H9 (cell line): ENCODE results near the gene FBXO11. TPM values are rescaled to one million over a fixed set of nuclear protein-coding genes. Genes with fewer than 3 reads are reported as not detected.

Experiments used
- DNase-seq: peaks from one replicate; pipeline ENCODE4 v3.0.0-alpha.2; 2017
- H2AFZ ChIP-seq: one replicate; pipeline ENCODE4 v1.6.1; 2013; ENCODE audit warnings: mild to moderate bottlenecking, low read length, control low read depth, moderate library complexity
- H2AK5ac ChIP-seq: 2 replicates; pipeline ENCODE4 v1.6.1; 2013; ENCODE audit warnings: low read length, control low read depth, mixed read lengths; ENCODE audit not compliant: insufficient read length
- H2BK120ac ChIP-seq: one replicate; pipeline ENCODE4 v1.6.1; 2013; ENCODE audit warnings: low read depth, mild to moderate bottlenecking, low read length, control low read depth, inconsistent platforms; ENCODE audit not compliant: poor library complexity, severe bottlenecking
- H2BK12ac ChIP-seq: 2 replicates; pipeline ENCODE4 v1.6.1; 2013; ENCODE audit warnings: low read length, control low read depth, mixed read lengths, low read depth; ENCODE audit not compliant: insufficient read length
- H2BK15ac ChIP-seq: 2 replicates; pipeline ENCODE4 v1.6.1; 2013; ENCODE audit warnings: low read depth, low read length, control low read depth
- H2BK20ac ChIP-seq: one replicate; pipeline ENCODE4 v1.6.1; 2013; ENCODE audit warnings: low read depth, mild to moderate bottlenecking, low read length, control low read depth, inconsistent platforms; ENCODE audit not compliant: poor library complexity, severe bottlenecking
- H2BK5ac ChIP-seq: 2 replicates; pipeline ENCODE4 v1.6.1; 2013; ENCODE audit warnings: low read length, control low read depth, mixed read lengths; ENCODE audit not compliant: insufficient read length
- H3K14ac ChIP-seq: 2 replicates; pipeline ENCODE4 v1.6.1; 2013; ENCODE audit warnings: low read length, control low read depth; ENCODE audit not compliant: insufficient read depth
- H3K18ac ChIP-seq: 2 replicates; pipeline ENCODE4 v1.6.1; 2013; ENCODE audit warnings: low read depth, mild to moderate bottlenecking, mixed read lengths, low read length, control low read depth; ENCODE audit not compliant: insufficient read length
- H3K23ac ChIP-seq: 2 replicates; pipeline ENCODE4 v1.6.1; 2013; ENCODE audit warnings: low read length, control low read depth, mixed read lengths, low read depth; ENCODE audit not compliant: insufficient read length
- H3K23me2 ChIP-seq: 2 replicates; pipeline ENCODE4 v1.6.1; 2013; ENCODE audit warnings: low read depth, mild to moderate bottlenecking, mixed read lengths, low read length, control low read depth; ENCODE audit not compliant: insufficient read length, poor library complexity, severe bottlenecking
- H3K27ac ChIP-seq: 2 replicates; pipeline ENCODE4 v1.5.1; 2013; ENCODE audit warnings: low read length, control low read depth, mixed read lengths, low read depth; ENCODE audit not compliant: insufficient read length
- H3K27me3 ChIP-seq: 2 replicates; pipeline ENCODE4 v1.6.1; 2013; ENCODE audit warnings: low read length, control low read depth, inconsistent platforms; ENCODE audit not compliant: insufficient read depth
- H3K4ac ChIP-seq: 2 replicates; pipeline ENCODE4 v1.6.1; 2013; ENCODE audit warnings: low read depth, mild to moderate bottlenecking, control low read depth, inconsistent platforms, low read length, moderate library complexity
- H3K4me1 ChIP-seq: 2 replicates; pipeline ENCODE4 v1.6.1; 2013; ENCODE audit warnings: low read length, control low read depth, inconsistent platforms; ENCODE audit not compliant: insufficient read depth
- H3K4me2 ChIP-seq: 2 replicates; pipeline ENCODE4 v1.6.1; 2013; ENCODE audit warnings: low read length, control low read depth, mixed read lengths; ENCODE audit not compliant: insufficient read length, insufficient read depth
- H3K56ac ChIP-seq: 2 replicates; pipeline ENCODE4 v1.6.1; 2013; ENCODE audit warnings: low read depth, mild to moderate bottlenecking, mixed read lengths, low read length, control low read depth; ENCODE audit not compliant: insufficient read length
- H3K79me1 ChIP-seq: 2 replicates; pipeline ENCODE4 v1.6.1; 2013; ENCODE audit warnings: low read depth, mild to moderate bottlenecking, moderate library complexity, low read length, control low read depth, inconsistent platforms; ENCODE audit not compliant: insufficient read depth, poor library complexity, severe bottlenecking
- H3K79me2 ChIP-seq: 2 replicates; pipeline ENCODE4 v1.6.1; 2013; ENCODE audit warnings: low read length, control low read depth, inconsistent platforms; ENCODE audit not compliant: insufficient read depth
- H3K9ac ChIP-seq: 2 replicates; pipeline ENCODE4 v1.6.1; 2013; ENCODE audit warnings: low read length, control low read depth, mixed read lengths; ENCODE audit not compliant: insufficient read length; ENCODE audit errors: extremely low read depth
- H3K9me3 ChIP-seq: one replicate; pipeline ENCODE4 v1.6.1; 2013; ENCODE audit warnings: low read depth, low read length, inconsistent platforms; ENCODE audit not compliant: control insufficient read depth
- H3T11ph ChIP-seq: one replicate; pipeline ENCODE4 v1.6.1; 2013; ENCODE audit warnings: mild to moderate bottlenecking, low read length, control low read depth, inconsistent platforms
- H4K20me1 ChIP-seq: one replicate; pipeline ENCODE4 v1.6.1; 2013; ENCODE audit not compliant: control insufficient read depth, insufficient read length, insufficient read depth
- H4K5ac ChIP-seq: 2 replicates; pipeline ENCODE4 v1.6.1; 2013; ENCODE audit warnings: low read depth, mild to moderate bottlenecking, mixed read lengths, low read length, control low read depth; ENCODE audit not compliant: insufficient read length
- H4K8ac ChIP-seq: replicated peaks from 2 replicates; pipeline ENCODE4 v1.6.1; 2013; ENCODE audit warnings: low read length, control low read depth, mixed read lengths, low read depth; ENCODE audit not compliant: insufficient read length
- H4K91ac ChIP-seq: 2 replicates; pipeline ENCODE4 v1.6.1; 2013; ENCODE audit warnings: low read depth, mild to moderate bottlenecking, moderate library complexity, mixed read lengths, low read length, control low read depth; ENCODE audit not compliant: insufficient read length
- H3K27ac Mint-ChIP-seq, 3 experiments: 2 replicates in 2 of 3; 3 replicates in 1 of 3; pipeline ENCODE4 v1.8.0; 2020 to 2021; ENCODE audit warnings: mixed read lengths in 3 of 3, mild to moderate bottlenecking in 1 of 3, moderate library complexity in 1 of 3
- H3K27me3 Mint-ChIP-seq: 2 replicates; pipeline ENCODE4 v1.8.0; 2021; ENCODE audit warnings: low read depth, mild to moderate bottlenecking, moderate library complexity, mixed read lengths
- H3K36me3 Mint-ChIP-seq, 3 experiments: 2 replicates in 2 of 3; 3 replicates in 1 of 3; pipeline ENCODE4 v1.8.0; 2020 to 2021; ENCODE audit warnings: low read depth in 3 of 3, mixed read lengths in 3 of 3; ENCODE audit not compliant: insufficient read depth in 1 of 3
- H3K4me1 Mint-ChIP-seq, 2 experiments: 2 replicates each; pipeline ENCODE4 v1.8.0; 2020; ENCODE audit warnings: mixed read lengths in 2 of 2
- H3K4me3 Mint-ChIP-seq, 2 experiments: 2 replicates in 1 of 2; 3 replicates in 1 of 2; pipeline ENCODE4 v1.8.0; 2020 to 2021; ENCODE audit warnings: mild to moderate bottlenecking in 2 of 2, mixed read lengths in 2 of 2, moderate library complexity in 1 of 2
- H3K9me3 Mint-ChIP-seq, 2 experiments: 2 replicates in 1 of 2; 3 replicates in 1 of 2; pipeline ENCODE4 v1.8.0; 2020; ENCODE audit warnings: mild to moderate bottlenecking in 2 of 2, mixed read lengths in 2 of 2, moderate library complexity in 1 of 2
- CTCF ChIP-seq: fragments of 200-600 bp; sonication (generic); conservative IDR thresholded peaks from 3 replicates; pipeline ENCODE4 v1.8.0; 2021; ENCODE audit warnings: antibody characterized with exemption, mild to moderate bottlenecking
- WGBS: extraction: QIAGEN DNeasy Blood & Tissue Kit; methylation state at CpG from one replicate; pipeline ENCODE4 v1.1.7; 2013; ENCODE audit warnings: missing lambda C conversion rate, low lambda C conversion rate, mixed read lengths; ENCODE audit not compliant: insufficient read length; ENCODE audit errors: extremely low coverage; 5-methylcytosine and 5-hydroxymethylcytosine counted together
- total RNA-seq: library from RNA; stranded (reverse); gene quantifications from 2 replicates; pipeline ENCODE4 v1.2.1, GENCODE V29; 2021

FBXO11 gene
- total RNA-seq, 1 experiment from 2014 or later: 68.8 TPM

GRCh38 chr2:47849368-47849767 is 56.9 kb downstream of the FBXO11 start:
- WGBS: no CpG with 5 or more reads among the region's 2 CpGs
- no peak overlapping the region for H2AFZ ChIP-seq
- peaks cover 0 to 4% (median 3%) of the 10 kb centered on the region in 3 experiments; a peak in 3 of 7 replicates for H3K36me3 Mint-ChIP-seq
- H4K20me1 ChIP-seq: no peaks in the 10 kb centered on the region
- H3K4me2 ChIP-seq: no peak overlapping the region
- H3K9ac ChIP-seq: no peak overlapping the region
- H3K27ac ChIP-seq: no peak overlapping the region
- no peak for TF ChIP-seq CTCF
- H3K9me3 ChIP-seq: no peaks in the 10 kb centered on the region
- no peak overlapping the region for H3K27ac Mint-ChIP-seq
- H3K4me1 Mint-ChIP-seq: peaks cover 2 to 4% of the 10 kb centered on the region in 2 experiments; a peak in 3 of 4 replicates
- H3K79me1 ChIP-seq: no peaks in the 10 kb centered on the region
- no peak for DNase-seq
- H3K9me3 Mint-ChIP-seq: no peaks in the 10 kb centered on the region
- H2AK5ac ChIP-seq: no peak overlapping the region
- H3K14ac ChIP-seq: no peak overlapping the region
- H3K4ac ChIP-seq: no peak overlapping the region
- H2BK15ac ChIP-seq: no peak overlapping the region
- H3K18ac ChIP-seq: no peak overlapping the region
- H2BK5ac ChIP-seq: no peak overlapping the region
- no peak overlapping the region for H3K56ac ChIP-seq
- no peak overlapping the region for H3K4me3 Mint-ChIP-seq
- no peak overlapping the region for H3K23ac ChIP-seq
- H3K27me3 Mint-ChIP-seq: no peaks in the 10 kb centered on the region
- H2BK20ac ChIP-seq: no peak overlapping the region
- no peak overlapping the region for H2BK12ac ChIP-seq
- no peak overlapping the region for H4K5ac ChIP-seq
- H3K4me1 ChIP-seq: no peaks in the 10 kb centered on the region
- H3T11ph ChIP-seq: no peak overlapping the region
- H3K79me2 ChIP-seq: peaks cover 17% of the 10 kb centered on the region; the same call in 1 of the 2 replicates
- H4K91ac ChIP-seq: no peak overlapping the region
- H3K23me2 ChIP-seq: no peaks in the 10 kb centered on the region
- H4K8ac ChIP-seq: no peak overlapping the region
- no peak overlapping the region for H2BK120ac ChIP-seq
- H3K27me3 ChIP-seq: no peaks in the 10 kb centered on the region
